NCI-H2196 treated with DMSO at 0.1 percent for 48 hours (cell line): Measurements from ENCODE around the gene DOHH.
"Not testable (repeated sequence)": the region's sequence is repeated elsewhere in the genome, so short reads cannot be mapped to it uniquely, and the experiment has no call there.

ENCODE experiments used
- DNase-seq: peaks from one replicate; lab custom pipeline; 2025; ENCODE audit not compliant: unreplicated experiment; lab: John Stamatoyannopoulos, UW

DOHH gene

DNA sequence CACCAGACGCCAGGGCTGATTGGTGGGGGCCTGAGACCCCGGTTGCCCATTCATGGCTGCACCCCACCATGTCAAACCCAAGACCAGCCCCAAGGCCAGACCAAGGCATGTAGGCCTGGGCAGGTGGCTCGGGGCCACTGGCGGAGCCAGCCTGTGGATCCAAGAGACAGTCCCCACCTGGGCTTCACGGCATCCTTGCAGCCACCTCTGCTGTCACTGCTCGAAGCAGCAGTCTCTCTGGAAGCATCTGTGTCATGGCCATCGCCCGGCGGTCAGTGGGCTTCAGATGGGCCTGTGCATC is 34.7 kb upstream of the DOHH start:
- no peak for DNase-seq

GRCh38 chr19:3534375-3535234 is 34.1 kb upstream of the DOHH start:
- no peak for DNase-seq

DNA sequence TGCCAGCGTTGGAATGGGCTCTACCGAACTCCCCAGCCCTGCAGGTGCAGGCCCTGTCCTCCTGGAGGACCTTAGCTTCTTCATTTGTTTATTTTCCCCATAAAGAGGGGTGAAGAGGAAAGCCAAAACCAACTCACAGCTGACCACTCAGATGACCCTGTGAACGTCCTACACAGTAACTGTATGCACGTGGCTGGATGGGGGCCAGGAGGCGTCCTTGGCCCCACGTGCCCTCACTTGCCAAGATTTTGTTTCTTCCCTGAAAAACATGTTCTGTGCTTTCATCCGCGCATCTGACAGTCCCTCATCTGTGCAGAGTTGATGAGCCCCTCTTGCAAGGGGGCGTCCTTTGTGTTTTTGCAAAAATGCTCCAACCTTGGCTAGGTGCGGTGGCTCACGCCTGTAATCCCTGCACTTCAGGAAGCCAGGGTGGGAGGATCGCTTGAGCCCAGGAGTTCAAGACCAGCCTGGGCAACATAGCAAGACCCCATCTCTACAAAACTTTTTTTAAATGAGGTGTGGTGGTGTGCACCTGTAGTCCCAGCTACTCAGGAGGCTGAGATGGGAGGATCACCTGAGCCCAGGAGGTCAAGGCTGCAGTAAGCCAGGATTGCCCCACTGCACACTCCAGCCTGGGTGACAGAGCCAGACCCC is 33.2 kb upstream of the DOHH start:
- DNase-seq = no peak

DNA sequence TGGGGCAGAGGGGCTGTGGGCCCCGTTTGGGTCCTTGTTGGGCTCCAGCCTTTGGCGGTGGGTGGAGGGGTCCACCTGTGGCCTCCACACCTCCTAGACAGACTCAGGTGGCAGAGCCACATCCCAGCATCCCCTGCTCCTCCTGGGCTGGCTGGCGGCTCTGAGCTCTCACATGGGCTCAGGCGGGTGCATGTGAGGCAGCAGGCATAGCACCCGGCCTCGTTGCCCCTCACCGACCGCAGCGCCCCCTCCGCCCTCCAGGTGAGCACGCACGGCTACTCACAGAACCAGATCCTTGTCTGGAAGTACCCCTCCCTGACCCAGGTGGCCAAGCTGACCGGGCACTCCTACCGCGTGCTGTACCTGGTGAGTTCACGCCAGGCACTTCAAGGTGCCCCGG is 32.6 kb upstream of the DOHH start:
- no peak for DNase-seq

GRCh38 chr19:3532154-3532786 is 31.8 kb upstream of the DOHH start:
- DNase-seq = no peak

- DNase-seq = no peak
These were observed 31.2 kb upstream of the DOHH start for GRCh38 chr19:3531716-3532115.

DNA sequence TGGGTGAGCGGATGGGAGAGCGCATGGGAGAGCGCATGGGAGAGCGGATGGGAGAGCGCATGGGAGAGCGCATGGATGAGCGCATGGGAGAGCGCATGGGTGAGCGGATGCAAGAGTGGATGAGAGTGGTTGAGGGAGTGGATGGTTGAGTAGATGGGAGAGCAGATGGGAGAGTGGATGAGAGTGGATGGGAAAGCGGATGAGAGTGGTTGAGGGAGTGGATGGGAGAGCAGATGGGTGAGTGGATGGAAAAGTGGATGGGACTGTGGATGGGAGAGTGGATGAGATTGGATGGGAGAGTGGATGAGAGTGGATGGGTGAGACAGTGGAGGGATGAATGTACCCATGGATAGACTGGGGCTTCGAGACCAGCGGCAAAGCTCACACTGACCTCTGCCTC is 29.9 kb upstream of the DOHH start:
- no peak for DNase-seq

- not testable (repeated sequence) for DNase-seq
These were observed 28.8 kb upstream of the DOHH start for GRCh38 chr19:3529299-3529698.

GRCh38 chr19:3528539-3529211 is 28.2 kb upstream of the DOHH start:
- no peak for DNase-seq

- no peak for DNase-seq
These were observed 27.6 kb upstream of the DOHH start for GRCh38 chr19:3528080-3528479.

DNA sequence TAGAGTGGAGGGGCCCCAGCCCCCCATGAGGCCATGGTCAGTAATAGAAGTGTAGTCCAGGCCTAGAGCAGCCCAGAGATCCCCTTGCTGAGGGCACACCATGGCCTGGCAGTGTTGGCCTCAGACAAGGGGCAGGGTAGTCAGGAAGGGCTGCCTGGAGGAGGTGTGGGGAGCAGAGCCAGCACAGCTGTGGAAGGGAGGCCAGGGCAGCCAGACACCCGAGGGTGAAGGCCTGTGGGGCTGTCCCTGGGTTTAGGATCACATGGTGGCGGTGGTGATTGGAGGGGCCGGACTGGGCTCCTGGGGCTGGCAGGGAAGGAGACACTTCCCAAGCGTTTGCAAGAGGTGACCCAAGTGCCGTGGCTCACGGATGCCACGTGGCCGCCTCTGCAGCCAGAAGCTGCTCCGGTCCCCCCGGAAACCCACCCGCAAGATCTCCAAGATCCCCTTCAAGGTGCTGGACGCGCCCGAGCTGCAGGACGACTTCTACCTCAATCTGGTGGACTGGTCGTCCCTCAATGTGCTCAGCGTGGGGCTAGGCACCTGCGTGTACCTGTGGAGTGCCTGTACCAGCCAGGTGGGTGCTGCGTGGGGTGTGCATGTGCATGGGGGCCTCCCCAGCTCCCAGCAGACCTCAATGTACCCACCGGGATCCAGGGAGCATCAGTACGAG is 26.9 kb upstream of the DOHH start:
- no peak for DNase-seq

DNA sequence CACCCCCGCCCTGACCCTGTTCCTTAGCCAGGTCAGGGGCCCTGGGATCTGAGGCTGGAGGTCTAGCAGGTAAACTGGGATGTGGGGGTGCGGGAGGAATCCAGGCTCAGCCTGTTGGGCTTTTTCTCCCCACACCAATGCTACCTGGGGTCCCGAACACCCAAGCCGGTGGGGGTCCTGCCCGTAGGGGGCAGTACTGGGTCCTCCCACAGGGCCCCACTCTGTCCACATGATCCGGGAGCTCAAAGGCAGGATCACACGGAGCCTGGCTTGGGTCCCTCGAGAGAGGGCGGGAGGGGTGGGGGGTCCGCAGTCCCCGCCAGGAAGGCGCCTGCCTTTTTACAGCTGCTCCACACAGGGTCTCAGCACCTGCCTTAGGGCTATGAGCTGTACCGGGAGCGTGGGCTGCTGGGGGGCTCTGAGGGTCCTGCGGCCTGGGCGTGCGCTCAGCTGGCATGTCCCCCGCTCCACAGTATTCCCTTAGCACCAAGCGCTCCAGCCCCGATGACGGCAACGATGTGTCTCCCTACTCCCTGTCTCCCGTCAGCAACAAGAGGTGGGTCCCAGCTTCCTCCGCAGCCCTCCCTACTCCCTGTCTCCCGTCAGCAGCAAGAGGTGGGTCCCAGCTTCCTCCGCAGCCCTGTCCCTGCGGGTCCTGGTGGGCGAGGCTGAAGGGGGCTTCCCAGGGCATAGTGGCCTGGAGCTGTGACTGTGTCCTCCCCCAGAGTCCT is 26.2 kb upstream of the DOHH start:
- no peak for DNase-seq

DNA sequence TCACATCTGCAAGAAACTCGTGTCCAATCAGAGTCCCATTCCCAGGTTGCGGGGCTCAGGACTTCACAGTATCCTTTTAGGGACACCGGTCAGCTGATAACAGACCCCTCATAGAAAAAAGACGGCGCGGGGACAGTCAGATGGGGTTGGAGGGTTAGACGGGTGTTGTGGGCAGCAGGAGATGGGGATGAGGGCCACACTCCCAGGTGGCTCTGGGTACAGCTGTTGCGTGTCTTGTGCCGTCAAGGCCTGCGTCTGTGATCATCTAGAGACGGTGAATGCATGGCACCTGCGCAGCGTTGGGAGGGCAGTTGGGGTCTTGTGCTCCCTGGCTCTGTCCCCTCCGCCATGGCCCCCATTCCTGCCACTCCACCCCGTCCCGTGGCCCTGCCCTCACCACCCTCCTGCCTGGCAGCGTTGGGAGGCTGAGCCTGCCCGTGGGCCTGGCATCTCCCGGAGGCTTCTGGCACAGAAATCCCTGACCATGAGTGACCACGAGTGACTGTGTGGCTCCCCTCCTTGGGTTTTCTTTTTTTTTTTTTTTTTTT is 24.5 kb upstream of the DOHH start:
- DNase-seq = no peak

GRCh38 chr19:3524078-3524842 is 23.8 kb upstream of the DOHH start:
- DNase-seq = no peak

GRCh38 chr19:3523361-3524077 is 23.0 kb upstream of the DOHH start:
- DNase-seq = no peak

- no peak for DNase-seq
These were observed 22.2 kb upstream of the DOHH start for GRCh38 chr19:3522421-3523360.

DNA sequence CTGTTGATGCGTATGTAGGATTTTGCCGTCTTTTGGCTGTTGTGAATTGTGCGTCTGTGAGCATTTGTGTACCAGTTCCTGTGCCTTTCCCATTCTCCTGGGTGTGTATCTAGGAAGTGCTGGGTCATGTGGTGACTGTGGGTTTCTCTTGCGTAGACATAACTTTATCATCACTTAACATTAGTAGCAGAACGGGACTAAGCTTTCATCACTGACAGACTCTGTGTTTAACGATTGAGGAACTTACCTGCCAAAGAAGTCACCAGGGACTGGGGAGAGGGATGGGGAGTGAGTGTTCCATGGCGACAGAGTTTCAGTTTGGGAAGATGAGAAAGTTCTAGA is 20.6 kb upstream of the DOHH start:
- no peak for DNase-seq
